Prostate gland (tissue), 2 donors: Measurements from ENCODE around the gene EPS8L3. TPM values are rescaled to one million over a fixed set of nuclear protein-coding genes. Genes with fewer than 3 reads are reported as not detected.

Experiments
- DNase-seq: peaks from one replicate; pipeline ENCODE4 v3.0.0-alpha.2; 2019; ENCODE audit warnings: low spot score
- H3K27ac ChIP-seq, 2 donors: fragments of 200-600 bp; sonication (generic); 2 replicates each; pipeline ENCODE4 v1.5.1; 2017 to 2019
- H3K27me3 ChIP-seq: fragments of 200-600 bp; sonication (generic); replicated peaks from 2 replicates; pipeline ENCODE4 v1.5.1; 2019; ENCODE audit not compliant: insufficient read depth
- H3K36me3 ChIP-seq, 2 donors: fragments of 200-600 bp; sonication (generic); 1 replicate in 1 of 2; 2 replicates in 1 of 2; pipeline versions ENCODE4 v1.5.1 to v1.8.1; 2017 to 2019
- H3K4me1 ChIP-seq: fragments of 200-600 bp; sonication (generic); replicated peaks from 2 replicates; pipeline ENCODE4 v1.5.1; 2019
- H3K4me3 ChIP-seq, 2 donors: fragments of 200-600 bp; sonication (generic); 2 replicates each; pipeline ENCODE4 v1.5.1; 2017 to 2019
- H3K9me3 ChIP-seq: fragments of 200-600 bp; sonication (generic); 2 replicates; pipeline ENCODE4 v1.5.1; 2017
- POLR2A ChIP-seq: fragments of 450-650 bp; IDR thresholded peaks from one replicate; pipeline ENCODE4 v1.6.1; 2016; ENCODE audit warnings: antibody characterized with exemption, mild to moderate bottlenecking
- POLR2AphosphoS5 ChIP-seq: sonication (generic); formaldehyde crosslinking; IDR thresholded peaks from one replicate; pipeline ENCODE4 v1.6.1; 2017; ENCODE audit warnings: antibody characterized with exemption
- WGBS: methylation state at CpG from one replicate; pipeline ENCODE4 v1.1.5; 2018; 5-methylcytosine and 5-hydroxymethylcytosine counted together
- intact Hi-C: fragments of 100-400 bp; cut with DNase I; formaldehyde crosslinking; loops from one replicate; pipeline ENCODE4 v1.14.2; 2022
- total RNA-seq, 2 donors: library from RNA; depleted of rRNA; stranded (reverse); fragments of >200 nt; gene quantifications; one replicate each; pipeline ENCODE4 v1.1.0, GENCODE V29; 2016
- TF ChIP-seq, protein P1 (sequence below), 4 experiments: fragments of 200-600 bp in 2 of 4; fragments of 450-650 bp in 2 of 4; sonication (generic) in 2 of 4; IDR thresholded peaks; 1 replicate in 3 of 4; 2 replicates in 1 of 4; pipeline ENCODE4 v1.5.1; 2016 to 2019; ENCODE audit warnings: antibody characterized with exemption in 4 of 4, mild to moderate bottlenecking in 2 of 4, moderate library complexity in 2 of 4

Gene EPS8L3
- total RNA-seq, 2 donors from 2014 or later = 0.34 TPM; not detected in 1

DNA sequence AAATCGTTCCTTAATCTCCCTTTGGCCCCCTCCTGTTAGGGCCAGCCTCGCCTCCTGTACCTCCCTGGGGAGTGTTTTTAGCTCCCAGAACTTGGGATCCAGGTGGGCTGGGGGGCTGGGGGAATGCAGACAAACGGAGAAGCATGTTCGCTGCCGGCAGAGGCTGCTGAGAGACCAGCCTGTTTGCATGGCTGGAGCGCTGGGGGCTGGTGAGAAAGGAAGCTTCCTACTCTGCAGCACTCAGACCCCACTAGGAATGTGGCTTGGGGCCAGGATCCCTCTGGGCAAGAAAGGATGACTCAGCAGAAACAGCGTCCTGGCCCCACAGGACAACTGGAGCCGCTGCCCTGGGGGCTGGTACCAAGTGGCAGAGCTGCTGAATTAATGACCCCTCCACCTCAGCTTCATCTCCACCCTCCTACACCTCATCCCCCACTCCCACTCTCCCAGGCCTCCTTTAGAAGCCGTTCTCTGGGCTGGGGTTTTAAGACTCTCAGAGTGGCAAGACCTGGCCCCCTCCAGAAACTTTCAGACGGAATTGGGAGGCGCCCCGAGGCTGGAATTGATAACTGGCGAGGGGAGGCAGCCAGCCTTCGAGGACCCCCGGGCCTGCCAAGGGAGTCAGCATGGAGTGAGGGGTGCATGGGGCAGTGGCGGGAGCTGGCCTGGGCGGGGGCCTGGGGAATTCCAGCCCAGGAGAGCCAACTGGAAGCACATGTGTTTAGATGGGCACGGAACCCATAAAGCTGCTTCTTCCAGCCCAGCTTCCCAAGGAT lies 28.5 kb upstream of the EPS8L3 start:
- no peak for DNase-seq
- H3K27me3 ChIP-seq = no peaks in the 10 kb centered on the region
- intact Hi-C loops = loop anchor here (5.0 kb wide), 1 partner anchor 190 kb away; the partner anchor contains the start of gene AHCYL1
- no peaks in the 10 kb centered on the region for H3K36me3 ChIP-seq
- no peak overlapping the region for H3K4me3 ChIP-seq
- no peak for TF ChIP-seq POLR2A
- TF ChIP-seq POLR2AphosphoS5 = no peak
- TF ChIP-seq, protein P1, sequence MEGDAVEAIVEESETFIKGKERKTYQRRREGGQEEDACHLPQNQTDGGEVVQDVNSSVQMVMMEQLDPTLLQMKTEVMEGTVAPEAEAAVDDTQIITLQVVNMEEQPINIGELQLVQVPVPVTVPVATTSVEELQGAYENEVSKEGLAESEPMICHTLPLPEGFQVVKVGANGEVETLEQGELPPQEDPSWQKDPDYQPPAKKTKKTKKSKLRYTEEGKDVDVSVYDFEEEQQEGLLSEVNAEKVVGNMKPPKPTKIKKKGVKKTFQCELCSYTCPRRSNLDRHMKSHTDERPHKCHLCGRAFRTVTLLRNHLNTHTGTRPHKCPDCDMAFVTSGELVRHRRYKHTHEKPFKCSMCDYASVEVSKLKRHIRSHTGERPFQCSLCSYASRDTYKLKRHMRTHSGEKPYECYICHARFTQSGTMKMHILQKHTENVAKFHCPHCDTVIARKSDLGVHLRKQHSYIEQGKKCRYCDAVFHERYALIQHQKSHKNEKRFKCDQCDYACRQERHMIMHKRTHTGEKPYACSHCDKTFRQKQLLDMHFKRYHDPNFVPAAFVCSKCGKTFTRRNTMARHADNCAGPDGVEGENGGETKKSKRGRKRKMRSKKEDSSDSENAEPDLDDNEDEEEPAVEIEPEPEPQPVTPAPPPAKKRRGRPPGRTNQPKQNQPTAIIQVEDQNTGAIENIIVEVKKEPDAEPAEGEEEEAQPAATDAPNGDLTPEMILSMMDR (IDR thresholded peaks at IDR 0.05) = peak in 2 of 4 experiments; percentile 16 to 32
- no peak overlapping the region for H3K27ac ChIP-seq
- WGBS = 31% methylated on average over 18 of the region's 18 CpGs
- H3K9me3 ChIP-seq = no peaks in the 10 kb centered on the region
- no peaks in the 10 kb centered on the region for H3K4me1 ChIP-seq

DNA sequence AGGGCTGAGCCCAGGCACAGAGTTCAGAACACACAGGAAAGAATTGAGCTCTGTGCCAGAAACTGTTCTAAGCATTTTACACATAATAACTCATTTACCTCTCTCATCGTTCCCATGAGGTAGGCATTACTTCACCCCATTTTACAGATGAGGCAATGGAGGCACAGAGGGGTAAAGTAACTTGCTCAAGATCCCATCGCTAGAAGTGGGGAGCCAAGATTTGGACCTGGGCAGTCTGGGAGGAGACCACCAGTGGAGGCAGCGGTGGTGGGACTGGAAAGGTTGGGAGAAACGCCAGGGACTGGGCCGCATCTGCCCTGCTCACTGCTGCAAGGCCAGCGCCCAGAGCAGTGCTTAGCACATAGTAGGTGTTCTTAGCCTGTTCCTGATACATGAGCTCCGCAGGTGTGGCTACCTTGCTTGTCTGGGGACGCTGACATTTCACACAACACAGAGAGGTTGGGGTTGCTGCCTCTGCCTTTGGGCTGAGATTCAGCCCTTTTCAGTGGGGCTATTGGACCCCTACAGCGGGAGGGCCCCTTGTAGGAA lies 27.8 kb upstream of the EPS8L3 start:
- no peaks in the 10 kb centered on the region for H3K27me3 ChIP-seq
- 81% methylated on average over 9 of the region's 9 CpGs for WGBS
- intact Hi-C loops = loop anchor here (5.0 kb wide), 1 partner anchor 191 kb away; the partner anchor contains the start of gene AHCYL1
- TF ChIP-seq, protein P1 (IDR thresholded peaks at IDR 0.05) = no peak
- TF ChIP-seq POLR2AphosphoS5 (no peak), POLR2A (no peak)
- no peaks in the 10 kb centered on the region for H3K4me1 ChIP-seq
- no peak overlapping the region for H3K4me3 ChIP-seq
- H3K9me3 ChIP-seq = no peaks in the 10 kb centered on the region
- H3K36me3 ChIP-seq = no peaks in the 10 kb centered on the region
- DNase-seq = no peak
- H3K27ac ChIP-seq = no peak overlapping the region

DNA sequence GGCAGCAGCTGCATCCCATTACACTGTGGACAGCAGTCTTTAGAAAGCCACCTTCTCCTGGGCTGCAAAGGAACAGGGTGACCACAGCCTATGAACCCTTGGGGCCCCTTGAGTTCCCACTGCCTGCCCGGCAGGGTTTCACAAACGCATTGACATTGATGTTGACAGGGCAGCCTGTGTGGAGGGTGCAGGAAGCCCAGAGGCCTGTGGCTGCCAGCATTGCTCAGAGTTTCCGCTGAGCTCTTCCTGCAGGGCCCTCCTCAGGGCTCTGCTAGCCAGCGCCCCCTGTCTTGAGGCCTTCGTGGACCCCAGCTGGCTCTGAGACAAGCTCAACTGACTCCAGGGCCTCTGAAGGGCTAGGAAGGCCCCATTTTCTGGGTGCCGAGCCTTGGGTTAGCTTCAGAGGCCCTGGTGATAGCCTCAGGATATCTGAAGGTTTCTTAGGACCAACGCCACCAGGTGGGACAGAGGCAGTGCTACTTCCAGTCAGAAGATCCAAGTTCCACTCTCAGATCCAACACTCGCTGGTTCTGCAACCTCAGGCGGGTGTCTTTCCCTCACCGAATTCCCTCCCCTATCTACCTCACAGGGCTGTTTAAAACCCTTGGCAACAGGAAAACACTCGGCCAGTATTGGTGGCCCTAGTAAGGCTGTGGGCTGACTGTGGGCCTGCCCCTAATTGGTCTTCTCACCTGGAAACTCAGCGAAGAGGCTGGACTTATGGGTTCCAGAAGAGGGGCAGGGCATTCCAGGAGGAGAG lies 27.2 kb upstream of the EPS8L3 start:
- WGBS = 86% methylated on average over 12 of the region's 12 CpGs
- TF ChIP-seq, protein P1 (IDR thresholded peaks at IDR 0.05) = peak in 2 of 4 experiments; percentile 17 to 26
- TF ChIP-seq POLR2A (no peak), POLR2AphosphoS5 (no peak)
- intact Hi-C loops = loop anchor here (5.0 kb wide), 1 partner anchor 191 kb away; the partner anchor contains the start of gene AHCYL1
- H3K9me3 ChIP-seq = no peaks in the 10 kb centered on the region
- no peak for DNase-seq
- no peak overlapping the region for H3K4me3 ChIP-seq
- H3K4me1 ChIP-seq = no peaks in the 10 kb centered on the region
- no peaks in the 10 kb centered on the region for H3K27me3 ChIP-seq
- no peak overlapping the region for H3K27ac ChIP-seq
- H3K36me3 ChIP-seq = no peaks in the 10 kb centered on the region

DNA sequence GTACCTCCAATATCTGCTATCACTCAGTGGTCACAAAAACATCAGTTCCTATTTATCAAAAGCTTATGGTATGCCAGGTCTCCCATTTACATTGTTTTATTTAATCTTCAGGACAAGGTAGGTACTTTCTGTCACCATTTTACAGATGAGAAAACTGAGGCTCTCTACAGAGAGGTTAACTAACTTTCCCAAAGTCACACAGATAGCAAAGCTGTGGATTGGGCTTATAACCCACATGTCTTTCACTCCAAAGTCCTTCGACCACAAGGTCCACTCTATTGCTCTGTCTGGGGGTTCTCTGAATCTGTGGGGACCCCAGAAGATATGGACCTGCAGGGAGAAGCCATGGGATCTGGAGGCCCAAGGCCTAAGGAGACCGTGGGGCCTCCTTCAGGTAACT lies 26.6 kb upstream of the EPS8L3 start:
- H3K27me3 ChIP-seq = no peaks in the 10 kb centered on the region
- no peak for TF ChIP-seq POLR2A
- TF ChIP-seq POLR2AphosphoS5 = no peak
- TF ChIP-seq, protein P1 (IDR thresholded peaks at IDR 0.05) = no peak
- DNase-seq = no peak
- H3K27ac ChIP-seq = no peak overlapping the region
- intact Hi-C loops = loop anchor here (5.0 kb wide), 1 partner anchor 192 kb away; the partner anchor contains the start of gene AHCYL1
- H3K4me3 ChIP-seq = no peak overlapping the region
- 87% methylated on average over 2 of the region's 2 CpGs for WGBS
- H3K36me3 ChIP-seq = no peaks in the 10 kb centered on the region
- no peaks in the 10 kb centered on the region for H3K9me3 ChIP-seq
- H3K4me1 ChIP-seq = no peaks in the 10 kb centered on the region
